Endothelial cell of hepatic sinusoid (primary cell): ENCODE measurements around the gene DTX1.
"Not testable (repeated sequence)": the region's sequence is repeated elsewhere in the genome, so short reads cannot be mapped to it uniquely, and the experiment has no call there.

Source experiments
- in situ Hi-C: cut with HindIII; loops from 2 replicates; pipeline ENCODE4 v1.10.0; 2017; ENCODE audit warnings: low sequenced_read_pairs

DTX1 gene

DNA sequence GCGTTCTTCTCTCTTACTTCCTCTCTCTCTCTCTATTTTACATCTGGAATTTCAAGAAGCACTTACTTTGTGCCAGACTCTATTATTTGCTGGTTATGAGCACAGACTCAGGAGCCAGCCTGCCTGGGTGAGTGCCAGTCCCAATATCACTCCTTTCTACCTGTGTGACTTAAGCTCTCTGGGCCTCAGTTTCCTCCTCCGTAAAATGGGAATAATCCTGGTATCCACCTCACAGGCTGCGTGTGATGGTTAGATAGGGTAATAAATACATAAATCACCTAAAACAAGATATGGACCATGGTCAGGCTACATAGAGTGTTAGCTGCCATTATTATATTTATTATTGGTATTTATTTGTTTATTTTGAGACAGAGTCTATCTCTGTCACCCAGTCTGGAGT is 54.7 kb downstream of the DTX1 start:
- in situ Hi-C loops = no loop called here

DNA sequence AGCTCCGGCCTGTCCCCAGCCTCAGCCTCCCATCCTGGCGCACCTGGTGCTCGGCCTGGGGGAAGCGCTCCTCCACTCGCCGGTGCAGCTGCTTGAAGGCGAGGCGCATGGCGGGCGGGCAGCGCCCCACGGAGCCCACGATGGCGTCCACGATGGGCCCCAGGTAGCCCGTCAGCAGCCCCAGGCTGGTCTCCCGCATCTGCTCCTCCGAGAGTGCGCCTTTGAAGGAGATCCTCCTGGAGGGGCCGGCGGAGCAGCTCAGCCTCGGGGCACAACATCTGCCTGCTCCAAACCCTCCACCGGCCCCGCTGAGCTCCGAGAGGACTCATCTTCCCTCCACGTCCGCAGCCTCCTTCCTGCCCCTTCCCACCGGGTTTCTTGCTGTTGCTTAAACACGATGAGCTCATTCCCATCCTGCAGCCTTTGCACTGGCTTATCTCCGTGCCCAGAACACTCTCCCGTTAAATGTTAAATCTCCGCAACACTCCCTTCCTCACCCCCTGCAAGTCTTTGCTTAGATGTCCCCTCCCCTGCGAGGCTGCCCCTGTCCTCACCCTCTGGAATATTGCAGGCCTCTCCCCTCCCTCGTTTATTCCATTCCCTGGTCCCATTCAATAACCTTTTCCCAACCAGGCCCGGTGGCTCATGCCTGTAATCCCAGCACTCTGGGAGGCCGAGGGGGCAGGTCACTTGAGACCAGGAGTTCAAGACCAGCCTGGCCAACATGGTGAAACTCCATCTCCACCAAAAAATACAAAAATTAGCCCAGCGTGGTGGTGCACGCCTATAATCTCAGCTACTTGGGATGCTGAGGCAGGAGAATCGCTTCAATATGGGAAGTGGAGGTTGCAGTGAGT is 55.7 kb downstream of the DTX1 start:
- in situ Hi-C loops = no loop called here

DNA sequence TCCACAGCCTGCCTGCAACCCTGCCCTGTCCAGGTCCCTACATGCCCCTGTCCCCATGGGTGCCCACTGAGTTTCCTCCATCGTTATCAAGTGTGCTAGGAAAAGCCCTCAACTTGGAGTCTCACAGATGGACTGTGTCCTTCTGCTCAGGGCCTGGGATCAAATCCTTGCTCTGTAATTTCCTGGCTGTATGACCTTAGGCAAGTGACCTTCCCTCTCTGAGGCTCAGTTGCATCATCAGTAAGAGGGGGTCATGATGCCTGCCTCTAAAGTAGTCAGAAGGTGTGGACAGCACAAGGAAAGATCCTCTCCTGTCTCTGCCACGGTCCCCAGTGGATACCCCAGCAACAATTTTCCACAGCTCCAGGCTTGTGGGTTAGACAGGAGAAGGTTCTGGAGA is 56.9 kb downstream of the DTX1 start:
- in situ Hi-C loops = no loop called here

DNA sequence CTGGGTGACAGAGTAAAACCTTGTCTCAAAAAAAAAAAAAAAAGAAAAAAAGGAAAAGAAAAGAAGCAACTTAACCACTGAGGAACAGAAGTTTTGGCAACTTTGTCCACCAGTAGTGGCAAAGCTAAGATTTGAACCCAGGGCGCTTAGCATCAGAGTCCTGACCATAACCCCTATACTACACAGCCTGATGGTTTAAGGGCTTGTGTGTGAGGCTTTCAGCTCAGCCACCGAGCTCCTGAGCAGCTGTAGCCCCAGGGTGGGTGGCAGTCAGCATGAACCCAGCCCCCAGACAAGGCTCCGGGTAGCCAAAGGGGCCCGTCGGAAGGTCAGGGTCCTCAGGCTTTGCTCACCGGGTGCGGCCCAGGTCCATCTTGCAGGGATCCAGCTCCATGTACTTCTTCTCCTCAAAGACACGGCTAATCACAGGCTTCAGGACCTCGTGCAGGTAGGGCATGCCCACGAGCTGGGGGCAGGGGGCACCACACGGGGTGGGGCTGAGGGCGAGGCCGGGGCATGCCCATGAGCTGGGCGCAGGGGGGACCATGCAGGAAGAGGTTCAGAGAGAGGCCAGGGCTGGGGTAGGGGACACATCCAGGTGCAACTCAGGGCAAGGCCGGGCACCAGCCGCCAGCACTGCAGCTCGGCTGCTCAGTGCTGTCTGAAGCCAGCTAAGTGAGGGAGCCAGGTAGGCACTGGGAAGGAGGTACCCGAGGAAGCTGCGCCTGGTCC is 58.1 kb downstream of the DTX1 start:
- in situ Hi-C loops = no loop called here

DNA sequence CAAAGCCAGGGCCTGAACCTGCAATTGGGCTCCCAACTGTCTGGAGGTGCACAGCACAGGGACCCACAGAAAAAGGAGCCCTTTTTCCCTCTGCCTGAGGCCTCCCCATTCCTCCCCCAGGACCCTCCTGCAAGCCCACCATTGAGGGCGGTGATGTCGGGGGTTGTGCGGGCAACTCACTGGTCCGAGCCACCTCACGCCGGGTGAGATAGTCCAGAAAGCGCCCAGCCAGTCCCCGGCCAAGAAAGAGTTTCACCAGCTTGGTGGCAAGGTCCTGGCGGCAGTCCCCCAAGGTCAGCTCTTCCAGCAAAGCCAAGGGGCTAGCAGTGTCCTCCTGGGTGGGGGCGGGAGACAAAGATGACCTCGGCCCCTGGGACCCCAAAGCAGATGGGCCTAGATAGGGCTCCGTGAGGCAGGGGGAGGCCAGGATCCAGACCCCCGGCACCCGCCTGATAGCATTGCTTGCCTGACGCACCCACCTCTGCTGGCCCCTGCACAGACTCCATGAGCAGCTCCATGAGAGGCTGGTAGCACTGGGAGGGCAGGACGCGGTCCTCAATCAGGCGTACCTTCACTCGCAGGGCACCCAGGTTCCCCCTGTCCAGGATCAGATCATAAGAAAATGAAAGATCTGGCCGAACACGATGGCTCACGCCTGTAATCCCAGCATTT is 59.1 kb downstream of the DTX1 start:
- in situ Hi-C loops = no loop called here

DNA sequence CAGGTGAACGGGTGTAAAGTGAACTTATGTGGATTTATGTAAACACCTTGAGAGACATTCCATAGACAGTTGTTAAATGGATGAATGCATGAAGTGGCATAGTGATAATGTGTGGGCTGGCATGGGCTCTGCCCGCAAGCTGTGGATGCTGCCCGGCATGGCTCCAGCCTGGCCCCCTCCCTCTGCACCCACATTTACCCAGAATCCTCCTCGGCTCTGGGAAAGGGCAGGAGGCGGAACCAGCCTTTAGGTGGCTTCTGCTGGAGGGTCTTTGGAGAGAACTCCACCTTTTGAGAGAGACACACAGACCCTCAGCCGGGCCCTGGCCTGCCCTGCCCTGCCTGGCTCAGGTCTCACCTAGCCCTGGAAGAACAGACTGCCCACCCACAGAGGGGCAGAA is 60.3 kb downstream of the DTX1 start:
- in situ Hi-C loops = no loop called here

DNA sequence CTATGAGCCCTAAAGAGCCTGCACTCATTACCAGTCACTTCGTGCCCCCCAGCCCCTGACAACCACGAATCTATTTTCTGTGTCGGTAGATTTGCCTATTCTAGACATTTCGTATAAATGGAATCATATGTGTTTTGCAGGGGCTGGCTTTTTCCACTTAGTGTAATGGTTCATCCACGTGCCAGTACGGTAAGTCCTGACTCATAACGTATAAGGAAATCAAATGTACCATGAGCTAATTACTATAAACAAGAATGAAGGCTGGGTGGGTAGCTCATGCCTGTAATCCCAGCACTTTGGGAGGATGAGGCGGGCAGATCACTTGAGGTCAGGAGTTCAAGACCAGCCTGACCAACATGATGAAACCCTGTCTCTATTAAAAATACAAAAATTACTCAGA is 61.2 kb downstream of the DTX1 start:
- in situ Hi-C loops = not testable (repeated sequence)

DNA sequence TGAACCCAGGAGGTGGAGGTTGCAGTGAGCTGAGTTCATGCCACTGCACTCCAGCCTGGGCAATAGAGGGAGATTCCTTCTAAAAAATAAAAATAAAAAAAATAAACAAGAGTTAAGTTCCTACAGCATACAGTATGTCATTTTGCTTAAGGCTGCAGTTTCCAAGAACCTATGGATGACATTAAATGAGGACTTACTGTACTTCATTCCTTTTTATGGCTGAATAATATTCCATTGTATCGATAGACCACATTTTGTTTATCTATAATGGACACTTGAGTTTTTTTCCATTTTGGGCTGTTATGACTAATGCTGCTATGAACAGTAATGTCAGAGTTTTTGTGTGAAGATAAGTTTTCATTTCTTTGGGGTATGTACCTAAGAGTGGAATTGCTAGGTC is 61.6 kb downstream of the DTX1 start:
- in situ Hi-C loops = no loop called here

DNA sequence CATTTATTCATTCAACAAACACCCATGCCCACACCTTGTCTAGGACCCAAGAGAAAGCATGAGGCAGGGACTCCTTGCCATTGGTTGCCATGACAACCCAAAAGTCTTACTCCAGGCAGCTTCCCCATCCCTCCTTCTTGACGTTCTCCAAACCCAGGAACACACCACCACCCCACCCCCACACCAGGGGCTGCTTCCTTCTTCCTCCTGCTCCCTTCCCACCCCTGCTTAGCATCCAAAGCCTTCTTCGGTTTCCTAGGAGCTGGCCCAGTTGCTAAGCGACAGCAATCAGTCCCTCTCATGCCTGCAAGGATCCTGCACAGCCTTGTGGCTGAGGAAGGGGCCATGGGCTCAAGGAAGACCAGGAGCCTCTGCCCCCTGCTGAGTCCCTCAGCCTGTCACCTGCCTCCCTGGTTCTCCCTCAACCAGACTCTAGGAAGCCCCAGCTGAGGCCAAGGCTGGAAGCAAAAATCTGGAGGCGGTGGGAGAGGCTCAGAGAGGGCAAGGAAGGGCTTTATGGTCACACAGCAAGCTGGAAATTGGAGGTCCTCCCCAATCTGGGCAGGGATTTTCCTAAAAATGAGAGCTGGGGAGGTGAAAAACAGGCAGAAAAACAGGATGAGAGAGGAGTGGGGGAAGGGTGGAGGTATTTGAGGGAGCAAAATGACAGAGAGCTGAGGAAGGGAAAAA is 63.6 kb downstream of the DTX1 start:
- in situ Hi-C loops = no loop called here

DNA sequence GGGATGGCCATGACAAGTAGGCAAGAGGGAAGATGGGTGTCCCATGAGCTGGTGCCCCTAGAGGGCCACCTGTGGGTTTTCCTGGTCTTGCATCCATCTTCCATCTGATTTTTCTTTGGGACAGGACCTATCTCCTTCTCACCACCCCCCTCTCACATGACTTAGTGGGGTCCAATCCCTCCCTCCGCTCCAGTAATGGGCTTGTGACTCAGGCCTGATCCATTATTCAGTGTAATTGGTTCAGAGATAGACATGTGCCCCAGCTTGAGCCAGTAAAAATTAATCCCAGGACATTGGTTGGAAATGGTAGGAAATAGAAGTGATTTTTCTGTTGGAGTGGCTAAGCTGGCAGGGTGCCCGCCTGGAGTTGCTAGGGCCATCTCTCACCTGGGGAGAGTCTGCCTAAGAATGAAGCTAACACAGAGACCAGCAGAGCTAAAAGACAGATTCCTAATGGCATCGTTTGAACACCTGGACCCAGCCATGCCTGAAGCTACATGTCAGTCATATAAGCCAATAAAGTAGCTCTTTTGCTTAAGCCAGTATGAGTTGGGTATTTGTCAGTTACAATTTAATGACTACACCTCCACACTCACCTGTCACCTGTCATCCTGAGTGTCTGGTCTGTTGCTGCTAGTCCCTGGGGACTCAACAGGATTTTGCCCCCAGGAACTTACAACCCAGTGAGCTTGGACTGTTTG is 64.3 kb downstream of the DTX1 start:
- in situ Hi-C loops = no loop called here

DNA sequence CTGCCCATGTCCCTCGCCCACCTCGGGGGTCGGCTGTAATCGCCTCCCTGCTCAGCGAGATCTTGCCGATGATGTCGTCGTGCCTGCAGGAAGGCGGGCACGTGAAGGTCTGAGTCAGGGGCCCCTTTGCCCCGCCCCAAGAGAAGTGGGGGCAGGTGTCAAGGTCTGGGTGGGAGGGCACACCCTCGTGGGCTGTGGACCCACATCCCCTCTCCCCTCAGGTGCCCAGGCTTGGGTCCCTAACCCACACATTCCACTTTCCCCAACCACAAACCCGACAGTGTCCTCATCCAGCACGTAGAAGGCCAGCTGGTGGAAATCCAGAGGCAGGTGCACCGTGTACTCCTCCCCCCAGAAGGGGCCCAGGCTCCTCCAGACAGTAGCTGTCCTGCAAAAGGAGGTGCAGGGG is 71.3 kb downstream of the DTX1 start:
- in situ Hi-C loops = no loop called here

DNA sequence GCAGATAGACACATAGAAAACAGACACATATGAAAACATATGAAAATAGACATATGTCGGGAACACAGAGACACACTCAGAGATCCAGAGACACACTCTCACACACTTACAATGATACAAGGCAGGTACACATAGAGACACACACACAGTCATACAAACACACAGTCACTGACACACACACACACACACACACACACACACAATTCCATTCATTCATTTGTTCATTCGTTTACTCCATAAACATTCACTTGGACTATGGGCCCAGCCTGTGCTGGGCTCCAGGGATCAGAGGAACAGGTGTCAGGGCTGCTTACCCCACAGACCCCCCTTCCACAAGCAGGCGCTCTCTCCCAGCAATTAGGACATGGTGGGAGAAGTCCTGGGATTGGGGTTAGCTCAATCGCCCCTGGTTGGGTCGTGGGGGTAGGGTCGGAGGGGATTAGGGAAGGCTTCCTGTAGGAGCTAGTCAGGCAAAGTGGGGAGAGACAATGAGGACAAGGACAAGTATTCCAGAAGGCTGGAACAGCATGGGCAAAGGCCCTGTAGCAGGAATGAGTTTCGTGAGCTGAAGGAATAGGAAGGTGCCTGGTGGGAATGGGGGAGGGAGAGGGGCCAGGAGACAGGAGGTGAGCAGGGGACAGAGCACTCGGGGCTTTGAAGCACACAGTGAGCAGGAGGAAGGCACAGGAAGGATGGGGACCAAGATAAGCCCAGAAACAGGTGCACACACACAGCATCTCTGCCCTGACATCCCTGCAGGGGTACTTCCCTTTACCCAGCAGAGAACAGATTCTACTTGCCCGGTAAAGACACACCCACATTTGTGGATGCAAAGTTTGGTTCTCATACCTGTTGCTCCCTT is 72.5 kb downstream of the DTX1 start:
- in situ Hi-C loops = no loop called here

DNA sequence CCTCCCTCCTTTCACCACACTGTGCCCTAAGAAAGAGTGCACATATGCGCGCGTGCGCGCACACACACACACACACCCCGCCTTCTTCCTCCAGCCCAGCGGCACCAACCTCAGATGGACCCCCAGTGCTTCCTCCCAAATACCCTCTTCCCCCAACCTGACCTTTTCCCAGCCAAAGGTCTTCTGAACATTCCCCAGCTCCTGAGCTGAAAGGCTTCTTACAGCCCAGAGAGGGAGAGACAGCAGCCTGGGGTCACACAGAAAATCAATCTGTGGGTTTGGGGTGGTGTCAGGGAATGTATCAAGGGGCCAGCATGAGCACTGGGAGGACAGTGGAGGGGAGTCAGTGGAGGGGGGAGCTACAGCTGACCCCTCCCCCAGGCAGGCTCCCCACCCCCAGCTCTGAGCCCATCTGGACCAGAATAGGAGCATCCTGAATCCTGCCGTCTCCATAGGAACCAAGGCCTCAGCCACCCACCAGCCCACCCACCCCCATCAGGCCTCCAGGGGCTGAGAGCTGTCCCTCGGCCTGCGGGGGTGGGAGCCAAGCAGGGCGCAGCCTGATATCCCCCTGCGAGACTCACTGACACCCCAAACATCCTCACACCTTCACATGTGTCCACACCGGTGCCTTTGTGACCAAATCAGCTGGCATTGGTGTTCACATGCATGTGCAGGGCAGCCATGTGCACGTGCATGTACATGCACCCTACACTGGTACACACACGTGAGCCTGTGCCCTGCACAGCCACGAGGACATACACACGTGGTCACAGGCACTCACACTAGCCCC is 73.3 kb downstream of the DTX1 start:
- in situ Hi-C loops = loop anchor here (5.0 kb wide), 1 partner anchor 38 kb away; no protein-coding TSS in a partner anchor

DNA sequence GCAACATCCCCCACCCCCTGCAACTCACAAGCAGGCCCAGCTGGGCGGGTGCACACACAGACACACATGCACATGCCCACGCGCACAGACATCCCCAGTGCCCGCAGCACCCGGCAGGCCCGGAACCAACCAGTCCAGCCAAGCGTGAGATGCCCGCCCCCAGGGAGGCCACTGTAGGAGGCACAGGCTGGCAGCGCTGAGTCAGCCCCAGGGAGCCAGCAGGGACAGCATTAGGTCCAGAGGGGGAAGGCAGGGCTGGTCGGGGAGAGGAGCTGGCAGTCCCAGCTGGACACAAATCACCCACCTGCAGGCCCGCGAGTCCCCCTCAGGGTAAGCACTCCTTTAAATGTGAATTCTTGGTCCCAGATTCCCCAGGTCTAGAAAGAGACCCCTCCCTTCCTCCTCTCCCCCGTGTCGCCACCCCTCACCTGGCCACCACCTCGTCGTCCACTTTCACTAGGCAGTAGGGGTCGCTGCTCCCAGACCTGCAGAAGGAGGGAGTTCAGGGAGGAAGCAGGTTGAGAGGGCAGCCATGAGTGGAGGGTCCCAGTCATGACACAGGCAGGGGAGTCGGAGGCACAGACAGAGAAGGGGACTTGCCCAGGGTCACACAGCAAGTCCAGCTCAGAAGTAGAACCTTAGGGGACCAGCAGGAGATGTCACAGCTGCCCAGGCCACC is 74.1 kb downstream of the DTX1 start:
- in situ Hi-C loops = loop anchor here (5.0 kb wide), 1 partner anchor 38 kb away; no protein-coding TSS in a partner anchor

DNA sequence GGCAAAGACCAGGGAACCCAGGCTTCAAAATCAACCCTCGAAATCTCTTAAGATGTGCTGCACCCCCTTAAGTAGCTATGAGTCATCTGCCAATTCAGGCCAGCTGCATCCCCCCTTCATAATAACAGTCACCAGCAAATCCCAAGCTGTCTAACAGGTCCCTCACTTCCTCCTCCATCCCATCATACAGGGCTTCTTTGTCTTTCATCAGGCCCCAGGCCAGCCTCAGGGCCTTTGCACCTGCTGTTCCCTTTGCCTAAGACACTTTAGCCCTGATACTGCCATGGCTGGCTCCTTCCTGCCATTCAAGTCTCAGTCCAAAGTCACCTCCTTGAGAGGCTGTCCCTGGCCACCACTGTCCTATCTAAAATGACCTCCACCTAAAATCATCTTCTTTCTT is 75.0 kb downstream of the DTX1 start:
- in situ Hi-C loops = loop anchor here (5.0 kb wide), 1 partner anchor 39 kb away; no protein-coding TSS in a partner anchor

DNA sequence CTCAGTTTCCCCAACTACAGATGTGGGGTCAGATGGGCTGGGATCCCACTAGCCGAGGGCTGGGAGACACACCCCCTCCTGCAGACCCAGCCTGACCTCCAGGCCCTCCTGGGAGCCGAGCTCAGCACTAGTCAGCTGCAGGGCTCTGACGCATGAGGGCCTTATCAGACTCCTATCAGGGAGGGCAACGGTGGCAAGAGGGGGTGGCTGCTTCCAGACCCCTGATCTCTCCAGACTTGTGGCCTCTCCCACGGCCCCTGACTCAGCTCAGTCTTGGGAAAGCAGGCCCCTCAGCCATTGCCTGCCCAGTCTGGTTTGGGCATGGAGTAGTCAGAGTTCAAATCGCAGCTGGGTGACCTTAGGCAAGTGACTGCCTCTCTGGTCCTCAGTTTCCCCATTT is 76.5 kb downstream of the DTX1 start:
- in situ Hi-C loops = loop anchor here (5.0 kb wide), 1 partner anchor 41 kb away; no protein-coding TSS in a partner anchor

DNA sequence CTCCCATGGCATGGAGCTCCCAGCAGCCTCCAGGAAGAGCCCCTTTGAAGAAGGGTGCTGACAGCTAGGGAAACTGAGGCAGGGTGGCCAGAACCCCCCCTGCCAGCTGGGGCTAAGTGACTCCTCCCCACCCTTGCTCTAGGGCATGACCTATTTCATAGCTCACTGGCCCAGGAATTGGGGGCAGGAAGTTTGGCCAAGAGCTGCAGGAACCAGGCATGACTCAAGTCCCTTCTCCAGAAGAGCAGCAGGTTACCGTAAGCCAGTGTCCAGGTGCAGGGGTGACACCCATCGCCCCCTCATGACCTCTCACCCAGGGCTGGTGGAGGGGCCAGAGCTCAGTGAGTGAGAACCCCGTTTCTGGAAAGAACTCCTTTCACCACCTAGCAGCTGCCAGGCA is 77.1 kb downstream of the DTX1 start:
- in situ Hi-C loops = loop anchor here (5.0 kb wide), 1 partner anchor 41 kb away; no protein-coding TSS in a partner anchor

DNA sequence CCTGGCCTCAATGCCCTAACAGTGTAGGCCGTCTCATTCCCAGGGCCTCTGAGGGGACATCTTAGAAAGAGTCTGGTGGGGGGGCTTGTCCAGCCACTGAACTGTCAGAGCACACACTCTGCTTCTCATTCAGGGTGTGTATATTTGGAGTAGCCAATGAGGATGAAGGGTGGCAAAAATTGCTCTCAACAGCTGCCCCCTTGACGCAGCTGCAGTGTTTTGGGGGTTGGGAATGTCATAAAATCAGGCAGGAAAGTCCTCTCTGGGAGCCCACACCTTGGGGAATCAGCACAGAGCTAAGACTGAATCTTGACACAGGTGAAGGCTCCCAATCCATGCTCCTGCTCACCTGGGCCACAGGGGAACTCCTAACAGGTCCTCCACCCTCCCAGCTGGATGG is 77.5 kb downstream of the DTX1 start:
- in situ Hi-C loops = loop anchor here (5.0 kb wide), 1 partner anchor 42 kb away; no protein-coding TSS in a partner anchor
